HG03558 (cell line): ENCODE data around the gene CKLF.
"Not testable (repeated sequence)": the region's sequence is repeated elsewhere in the genome, so short reads cannot be mapped to it uniquely, and the experiment has no call there.

Experiments used
- ATAC-seq: cut with Tn5 transposase; IDR thresholded peaks from one replicate; pipeline ENCODE4 v1.9.1; 2021; ENCODE audit warnings: moderate number of reproducible peaks; ENCODE audit not compliant: unreplicated experiment; ENCODE audit errors: extremely low read depth

Gene CKLF

DNA sequence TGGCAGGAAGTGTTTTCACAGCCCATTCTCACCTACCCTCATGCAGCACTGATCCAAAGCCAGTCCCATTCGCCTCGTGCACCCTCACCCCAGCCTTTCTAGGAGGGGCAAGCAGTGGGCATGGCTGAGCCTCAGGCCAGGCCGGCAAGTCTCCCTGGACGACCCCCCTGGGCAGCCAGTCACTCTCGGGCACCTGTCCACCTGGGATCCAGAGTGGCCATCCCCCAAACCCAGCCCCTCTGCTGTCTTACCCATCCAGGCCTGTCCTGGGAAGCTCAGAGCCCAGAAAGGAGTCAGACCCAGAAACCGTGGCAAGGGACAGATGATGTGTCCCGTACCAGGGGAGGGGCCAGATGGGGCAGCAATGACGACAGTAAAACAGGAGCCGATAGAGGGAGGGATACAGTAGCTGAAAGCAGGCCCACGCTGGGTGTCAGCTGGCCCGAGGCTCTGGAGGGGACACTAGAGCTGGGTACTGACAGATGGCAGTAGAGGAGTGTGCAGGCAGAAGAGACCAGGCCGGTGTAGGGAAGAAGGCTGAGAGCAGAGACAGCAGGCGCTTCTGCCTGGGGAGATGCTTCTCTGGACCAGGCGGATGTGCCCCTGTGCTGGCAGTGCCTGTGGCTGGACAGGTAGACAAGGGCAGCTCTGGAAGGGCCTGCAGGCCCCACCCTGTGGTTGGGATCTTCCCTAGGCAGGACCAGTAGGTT is 57.9 kb downstream of the CKLF start:
- no peak for ATAC-seq

DNA sequence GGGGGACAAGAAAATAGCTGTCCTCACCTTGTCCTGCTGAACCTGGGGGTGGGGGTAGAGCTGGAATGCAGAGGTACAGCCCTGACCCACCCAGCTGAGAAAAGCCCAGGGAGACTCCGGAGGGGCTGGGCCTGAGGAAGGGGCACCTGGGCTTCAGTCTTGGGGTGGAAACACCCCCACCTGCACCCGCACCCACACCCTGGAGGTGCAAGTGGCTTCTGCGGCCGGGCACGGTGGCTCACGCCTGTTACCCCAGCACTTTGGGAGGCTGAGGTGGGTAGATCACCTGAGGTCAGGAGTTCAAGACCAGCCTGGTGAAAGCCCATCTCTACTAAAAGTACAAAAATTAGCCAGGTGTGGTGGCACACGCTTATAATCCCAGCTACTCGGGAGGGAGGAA is 59.5 kb downstream of the CKLF start:
- not testable (repeated sequence) for ATAC-seq

DNA sequence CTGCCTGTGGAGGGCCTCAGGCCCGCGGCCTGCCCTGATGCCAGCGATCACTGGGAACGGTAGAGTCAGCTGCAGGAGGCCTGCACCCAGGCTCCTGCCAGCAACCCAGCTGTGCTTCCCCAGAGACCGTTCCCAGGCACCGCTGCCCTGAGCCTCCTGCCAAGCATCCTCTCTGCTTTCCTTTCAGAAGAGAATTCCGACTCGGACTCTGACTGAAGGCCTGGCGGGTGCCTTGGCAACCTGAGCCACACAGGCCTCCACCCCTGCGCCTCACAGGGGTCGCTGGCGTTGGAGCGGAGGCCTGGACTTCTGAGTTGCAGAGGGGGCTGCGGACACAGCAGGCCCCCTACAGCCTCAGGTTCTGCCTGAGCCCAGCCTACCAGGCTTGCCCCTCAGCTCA is 60.0 kb downstream of the CKLF start:
- no peak for ATAC-seq

DNA sequence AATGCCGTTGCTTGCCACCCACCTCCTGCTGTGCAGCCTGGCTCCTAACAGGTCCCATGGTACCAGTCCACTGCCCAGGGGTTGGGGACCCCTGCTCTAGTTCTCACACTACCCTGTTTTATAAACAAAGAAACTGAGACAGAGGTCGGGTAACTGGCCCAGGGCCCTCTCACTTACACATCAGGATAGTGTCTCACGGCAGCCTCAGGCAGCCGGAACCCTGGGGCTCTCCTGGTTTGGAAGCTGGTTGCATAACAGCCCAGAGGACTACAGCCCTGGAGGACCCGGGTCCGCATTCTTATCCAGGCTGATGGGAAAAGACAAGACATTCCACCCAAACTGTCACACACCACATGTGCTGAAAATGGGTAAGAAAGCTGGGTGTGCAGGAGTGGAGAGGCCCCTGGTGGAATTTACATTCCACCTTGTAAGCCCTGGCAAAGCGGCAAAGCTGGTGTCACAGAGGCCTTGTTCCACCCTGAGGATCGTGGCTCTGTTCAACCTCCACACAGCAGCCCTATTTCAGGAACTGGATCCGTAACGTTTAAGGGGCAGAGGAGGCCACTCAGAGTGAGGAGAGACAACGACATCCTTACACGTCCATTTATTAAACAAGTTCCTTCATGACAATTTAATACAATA is 61.9 kb downstream of the CKLF start:
- no peak for ATAC-seq
